SK-N-SH treated with all-trans-retinoic acid at 6 μM for 48 hours (cell line): ENCODE results near the gene KRT74.

Experiments
- ATAC-seq: fragments of 200-7000 bp; cut with Tn5 transposase; 3 replicates; pipeline ENCODE4 v1.9.1; 2020; ENCODE audit warnings: mild to moderate bottlenecking, moderate library complexity
- ARNTL ChIP-seq: fragments of 450-650 bp; formaldehyde crosslinking; IDR thresholded peaks from 2 replicates; pipeline ENCODE4 v1.5.0; 2020; ENCODE audit warnings: low read depth, mild to moderate bottlenecking, moderate library complexity, borderline replicate concordance
- BACH2 ChIP-seq: fragments of 250-450 bp; sonication (Bioruptor Pico); IDR thresholded peaks from 2 replicates; pipeline ENCODE4 v1.9.0; 2021; ENCODE audit warnings: mild to moderate bottlenecking, borderline replicate concordance
- CSDC2 ChIP-seq: fragments of 250-450 bp; sonication (Bioruptor Pico); IDR thresholded peaks from 2 replicates; pipeline ENCODE4 v1.5.0; 2020; ENCODE audit warnings: mild to moderate bottlenecking, moderate library complexity
- ESRRG ChIP-seq: fragments of 250-450 bp; sonication (Bioruptor Pico); IDR thresholded peaks from 2 replicates; pipeline ENCODE4 v1.6.1; 2021; ENCODE audit warnings: mild to moderate bottlenecking
- GLIS3 ChIP-seq: fragments of 250-450 bp; sonication (Bioruptor Pico); IDR thresholded peaks from 2 replicates; pipeline ENCODE4 v1.5.0; 2020; ENCODE audit warnings: mild to moderate bottlenecking, moderate library complexity
- ISL1 ChIP-seq: fragments of 250-450 bp; sonication (Bioruptor Pico); IDR thresholded peaks from 2 replicates; pipeline ENCODE4 v2.1.2; 2022; ENCODE audit warnings: mild to moderate bottlenecking, moderate library complexity
- OSR1 ChIP-seq: fragments of 250-450 bp; sonication (Bioruptor Pico); IDR thresholded peaks from 2 replicates; pipeline ENCODE4 v1.8.0; 2022; ENCODE audit warnings: moderate library complexity, mild to moderate bottlenecking, inconsistent platforms
- PATZ1 ChIP-seq: fragments of 250-450 bp; sonication (Bioruptor Pico); IDR thresholded peaks from 2 replicates; pipeline ENCODE4 v1.8.0; 2020; ENCODE audit warnings: mild to moderate bottlenecking, moderate library complexity, borderline replicate concordance
- POU6F1 ChIP-seq: fragments of 250-450 bp; sonication (Bioruptor Pico); IDR thresholded peaks from 2 replicates; pipeline ENCODE4 v1.8.0; 2021; ENCODE audit warnings: low read depth, mild to moderate bottlenecking, moderate library complexity, borderline replicate concordance
- PPARA ChIP-seq: fragments of 250-450 bp; sonication (Bioruptor Pico); IDR thresholded peaks from 2 replicates; pipeline ENCODE4 v1.5.0; 2020; ENCODE audit warnings: mild to moderate bottlenecking, borderline replicate concordance
- RARB ChIP-seq: fragments of 250-450 bp; sonication (Bioruptor Pico); IDR thresholded peaks from 2 replicates; pipeline ENCODE4 v1.8.0; 2021; ENCODE audit warnings: mild to moderate bottlenecking, moderate library complexity
- SNAI2 ChIP-seq: fragments of 250-450 bp; sonication (Bioruptor Pico); IDR thresholded peaks from 2 replicates; pipeline ENCODE4 v1.5.0; 2020; ENCODE audit warnings: mild to moderate bottlenecking, moderate library complexity
- TCF4 ChIP-seq: fragments of 250-450 bp; sonication (Bioruptor Pico); IDR thresholded peaks from 2 replicates; pipeline ENCODE4 v1.8.0; 2021; ENCODE audit warnings: mild to moderate bottlenecking, moderate library complexity, borderline replicate concordance
- TOX ChIP-seq: fragments of 250-450 bp; sonication (Bioruptor Pico); IDR thresholded peaks from 2 replicates; pipeline ENCODE4 v1.8.0; 2021; ENCODE audit warnings: mild to moderate bottlenecking, moderate library complexity, borderline replicate concordance
- TSHZ2 ChIP-seq: fragments of 250-450 bp; sonication (Bioruptor Pico); IDR thresholded peaks from 2 replicates; pipeline ENCODE4 v1.5.0; 2020; ENCODE audit warnings: mild to moderate bottlenecking, moderate library complexity
- ZC3H10 ChIP-seq: fragments of 250-450 bp; sonication (Bioruptor Pico); IDR thresholded peaks from 2 replicates; pipeline ENCODE4 v1.5.1; 2021; ENCODE audit warnings: mild to moderate bottlenecking, moderate library complexity
- ZFP3 ChIP-seq: fragments of 250-450 bp; sonication (Bioruptor Pico); IDR thresholded peaks from 2 replicates; pipeline ENCODE4 v1.5.0; 2020; ENCODE audit warnings: mild to moderate bottlenecking, moderate library complexity
- ZFP30 ChIP-seq: fragments of 450-650 bp; formaldehyde crosslinking; IDR thresholded peaks from 2 replicates; pipeline ENCODE4 v1.5.0; 2022; ENCODE audit warnings: mild to moderate bottlenecking, moderate library complexity
- ZNF70 ChIP-seq: fragments of 450-650 bp; formaldehyde crosslinking; IDR thresholded peaks from 2 replicates; pipeline ENCODE4 v1.5.0; 2020; ENCODE audit warnings: mild to moderate bottlenecking, moderate library complexity
- ZNF8 ChIP-seq: fragments of 450-650 bp; formaldehyde crosslinking; IDR thresholded peaks from 2 replicates; pipeline ENCODE4 v1.5.0; 2020; ENCODE audit warnings: mild to moderate bottlenecking, moderate library complexity
- TF ChIP-seq, protein P1 (sequence below): fragments of 250-450 bp; sonication (Bioruptor Pico); IDR thresholded peaks from 2 replicates; pipeline ENCODE4 v1.5.1; 2020; ENCODE audit warnings: low read depth, mild to moderate bottlenecking, moderate library complexity
- TF ChIP-seq, protein P2 (sequence below): fragments of 250-450 bp; sonication (Bioruptor Pico); IDR thresholded peaks from 2 replicates; pipeline ENCODE4 v1.5.1; 2021; ENCODE audit warnings: mild to moderate bottlenecking, moderate library complexity

The KRT74 gene

GRCh38 chr12:52573743-52574142 lies at the start of gene KRT74:
Gene KRT74 (minus strand): TSS chr12:52573843. CDS start chr12:52573777, 66 bp downstream.
- TF ChIP-seq ARNTL (CRISPR knock-in tag), result no peak
- TF ChIP-seq ZNF70, result no peak
- TF ChIP-seq ZFP30, result no peak
- no peak for TF ChIP-seq ZFP3 (CRISPR knock-in tag)
- TF ChIP-seq CSDC2 (CRISPR knock-in tag), result no peak
- TF ChIP-seq ESRRG (CRISPR knock-in tag), result no peak
- TF ChIP-seq ZNF8, result no peak
- TF ChIP-seq OSR1, result no peak
- TF ChIP-seq, all 23 proteins: peak for 0
- no peak for ATAC-seq

DNA sequence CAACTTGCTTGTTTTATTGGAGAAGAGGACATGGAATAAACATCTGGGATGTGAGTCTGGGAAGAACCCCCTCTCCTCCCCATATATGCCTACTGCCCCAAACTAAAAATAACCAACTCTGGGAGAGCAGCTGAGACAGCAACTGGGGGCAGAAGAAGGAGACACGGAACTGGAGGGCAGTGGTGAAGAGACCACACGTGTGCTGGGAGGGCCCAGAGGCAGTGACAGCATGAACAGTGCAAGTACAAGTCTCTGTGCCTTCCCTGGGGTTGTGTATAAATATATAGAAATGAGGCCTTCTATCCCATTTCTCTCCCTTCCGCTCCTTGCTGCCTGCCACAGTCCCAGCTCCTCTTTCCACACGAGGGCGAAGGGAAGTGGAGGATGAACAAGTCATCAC lies 48.7 kb upstream of the KRT74 start:
- no peak for ATAC-seq
- TF ChIP-seq PPARA (no peak), ZFP30 (no peak), SNAI2 (CRISPR knock-in tag) (no peak), RARB (CRISPR knock-in tag) (no peak), ZNF8 (no peak), ZC3H10 (CRISPR knock-in tag) (no peak), TOX (no peak), ESRRG (CRISPR knock-in tag) (no peak), BACH2 (no peak), PATZ1 (CRISPR knock-in tag) (no peak), OSR1 (no peak), TSHZ2 (no peak)
- TF ChIP-seq, protein P1, sequence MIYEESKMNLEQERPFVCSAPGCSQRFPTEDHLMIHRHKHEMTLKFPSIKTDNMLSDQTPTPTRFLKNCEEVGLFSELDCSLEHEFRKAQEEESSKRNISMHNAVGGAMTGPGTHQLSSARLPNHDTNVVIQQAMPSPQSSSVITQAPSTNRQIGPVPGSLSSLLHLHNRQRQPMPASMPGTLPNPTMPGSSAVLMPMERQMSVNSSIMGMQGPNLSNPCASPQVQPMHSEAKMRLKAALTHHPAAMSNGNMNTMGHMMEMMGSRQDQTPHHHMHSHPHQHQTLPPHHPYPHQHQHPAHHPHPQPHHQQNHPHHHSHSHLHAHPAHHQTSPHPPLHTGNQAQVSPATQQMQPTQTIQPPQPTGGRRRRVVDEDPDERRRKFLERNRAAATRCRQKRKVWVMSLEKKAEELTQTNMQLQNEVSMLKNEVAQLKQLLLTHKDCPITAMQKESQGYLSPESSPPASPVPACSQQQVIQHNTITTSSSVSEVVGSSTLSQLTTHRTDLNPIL (CRISPR knock-in tag), result no peak

- TF ChIP-seq ARNTL (CRISPR knock-in tag), result no peak
- no peak for TF ChIP-seq BACH2
- TF ChIP-seq PATZ1 (CRISPR knock-in tag), result no peak
- no peak for ATAC-seq
Observed at GRCh38 chr12:52618866-52619265, 45.2 kb upstream of the KRT74 start.

GRCh38 chr12:52618216-52618615 lies 44.6 kb upstream of the KRT74 start, which contains the start of gene KRT73:
Gene KRT73 (minus strand): TSS chr12:52618559. CDS start chr12:52618524, 35 bp downstream.
- no peak for ATAC-seq
- TF ChIP-seq BACH2 (no peak), TOX (no peak), PPARA (no peak), ISL1 (CRISPR knock-in tag) (no peak), ESRRG (CRISPR knock-in tag) (no peak), PATZ1 (CRISPR knock-in tag) (no peak), ZC3H10 (CRISPR knock-in tag) (no peak), ZNF8 (no peak), ZFP30 (no peak), GLIS3 (CRISPR knock-in tag) (no peak), OSR1 (no peak), POU6F1 (no peak), ZNF70 (no peak), TCF4 (CRISPR knock-in tag) (no peak), SNAI2 (CRISPR knock-in tag) (no peak)
- TF ChIP-seq, protein P2, sequence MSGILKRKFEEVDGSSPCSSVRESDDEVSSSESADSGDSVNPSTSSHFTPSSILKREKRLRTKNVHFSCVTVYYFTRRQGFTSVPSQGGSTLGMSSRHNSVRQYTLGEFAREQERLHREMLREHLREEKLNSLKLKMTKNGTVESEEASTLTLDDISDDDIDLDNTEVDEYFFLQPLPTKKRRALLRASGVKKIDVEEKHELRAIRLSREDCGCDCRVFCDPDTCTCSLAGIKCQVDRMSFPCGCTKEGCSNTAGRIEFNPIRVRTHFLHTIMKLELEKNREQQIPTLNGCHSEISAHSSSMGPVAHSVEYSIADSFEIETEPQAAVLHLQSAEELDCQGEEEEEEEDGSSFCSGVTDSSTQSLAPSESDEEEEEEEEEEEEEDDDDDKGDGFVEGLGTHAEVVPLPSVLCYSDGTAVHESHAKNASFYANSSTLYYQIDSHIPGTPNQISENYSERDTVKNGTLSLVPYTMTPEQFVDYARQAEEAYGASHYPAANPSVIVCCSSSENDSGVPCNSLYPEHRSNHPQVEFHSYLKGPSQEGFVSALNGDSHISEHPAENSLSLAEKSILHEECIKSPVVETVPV (CRISPR knock-in tag), result no peak
- TF ChIP-seq, protein P1 (CRISPR knock-in tag), result no peak
